Body of pancreas (tissue), 4 donors: ENCODE measurements around the gene ECE2. TPM values are rescaled to one million over a fixed set of nuclear protein-coding genes. Genes with fewer than 3 reads are reported as not detected.
A peak's percentile ranks its signal among the peaks of the same experiment; 100 is the strongest.

ENCODE experiments used
- ATAC-seq: fragments of 150-250 bp; one replicate; pipeline ENCODE4 v1.9.1; 2016
- DNase-seq, 4 donors: peaks; one replicate each; pipeline ENCODE4 v3.0.0-alpha.2; 2019
- H3K27ac ChIP-seq, 4 donors: fragments of 200-600 bp; sonication (generic); 1 replicate in 3 of 4; 2 replicates in 1 of 4; pipeline versions ENCODE4 v1.5.1 to v1.6.1; 2016 to 2019; ENCODE audit warnings: mild to moderate bottlenecking in 1 of 4, mixed read lengths in 1 of 4, moderate library complexity in 1 of 4
- H3K27me3 ChIP-seq, 2 donors: fragments of 200-600 bp; sonication (generic); one replicate each; pipeline ENCODE4 v1.6.0; 2016; ENCODE audit warnings: mild to moderate bottlenecking in 1 of 2
- H3K36me3 ChIP-seq, 2 donors: fragments of 200-600 bp; sonication (generic); replicated peaks in 1 of 2; 2 replicates each; pipeline ENCODE4 v1.5.1; 2016; ENCODE audit warnings: low read depth in 2 of 2; ENCODE audit not compliant: insufficient read depth in 1 of 2
- H3K4me1 ChIP-seq: fragments of 200-600 bp; sonication (generic); one replicate; pipeline ENCODE4 v1.6.0; 2016
- H3K4me3 ChIP-seq, 2 donors: fragments of 200-600 bp; sonication (generic); 1 replicate in 1 of 2; 2 replicates in 1 of 2; pipeline ENCODE4 v1.5.1; 2016 to 2019
- H3K9me3 ChIP-seq, 3 donors: fragments of 200-600 bp; sonication (generic); 1 replicate in 2 of 3; 2 replicates in 1 of 3; pipeline ENCODE4 v1.5.1; 2016
- CTCF ChIP-seq, 7 experiments: fragments of 450-650 bp in 4 of 7; fragments of 200-600 bp in 3 of 7; sonication (generic) in 3 of 7; IDR thresholded peaks; one replicate each; pipeline ENCODE4 v1.5.1; 2016 to 2019; ENCODE audit warnings: antibody characterized with exemption in 7 of 7
- POLR2A ChIP-seq, 3 donors: fragments of 450-650 bp; IDR thresholded peaks; one replicate each; pipeline ENCODE4 v1.6.1; 2016; ENCODE audit warnings: antibody characterized with exemption in 3 of 3, mild to moderate bottlenecking in 2 of 3
- WGBS, 2 donors: methylation state at CpG; one replicate each; pipeline ENCODE4 v1.1.5; 2017; 5-methylcytosine and 5-hydroxymethylcytosine counted together
- intact Hi-C: fragments of 100-400 bp; cut with DNase I; formaldehyde crosslinking; loops from one replicate; pipeline ENCODE4 v1.15.1; 2023
- total RNA-seq, 2 donors: library from RNA; depleted of rRNA; stranded (reverse); fragments of >200 nt; gene quantifications; one replicate each; pipeline ENCODE4 v1.1.0, GENCODE V29; 2016

ECE2 gene
- total RNA-seq, 2 donors from 2014 or later: 11.7 to 18.8 TPM

- WGBS, 2 donors: 38 to 53% methylated on average over 2 to 4 of the region's 4 CpGs
- peak; percentile 19 for ATAC-seq
- H3K4me1 ChIP-seq: peaks cover 22% of the 10 kb centered on the region
Measured at GRCh38 chr3:184335291-184335660, 59.5 kb downstream of the ECE2 start.

GRCh38 chr3:184335661-184336546 lies 60.1 kb downstream of the ECE2 start:
- peaks cover 15 to 34% of the 10 kb centered on the region in 2 donors for H3K36me3 ChIP-seq
- peak overlapping the region; percentile 95 to 98 (median 96) for H3K27ac ChIP-seq
- intact Hi-C loops: no loop called here
- peak; percentile 84 to 90 (median 86) for DNase-seq
- peak overlapping the region; percentile 55 to 87 for H3K4me3 ChIP-seq
- WGBS, 2 donors: 1% methylated on average over 24 to 45 of the region's 77 CpGs
- H3K27me3 ChIP-seq: no peaks in the 10 kb centered on the region
- no peaks in the 10 kb centered on the region for H3K9me3 ChIP-seq
- no peak for TF ChIP-seq CTCF (IDR thresholded peaks at IDR 0.05)
- peak in 2 of 3 donors; percentile 61 to 74 for TF ChIP-seq POLR2A (IDR thresholded peaks at IDR 0.05)
- peaks cover 22% of the 10 kb centered on the region for H3K4me1 ChIP-seq
- ATAC-seq: peak; percentile 77

More at GRCh38 chr3:184335291-184335660, 59.5 kb downstream of the ECE2 start:
- H3K27ac ChIP-seq: peak overlapping the region; percentile 95 to 98 (median 96)
- TF ChIP-seq CTCF (IDR thresholded peaks at IDR 0.05) (no peak), POLR2A (IDR thresholded peaks at IDR 0.05) (no peak)
- no peaks in the 10 kb centered on the region for H3K27me3 ChIP-seq
- H3K9me3 ChIP-seq: no peaks in the 10 kb centered on the region
- no peak for DNase-seq
- peaks cover 15 to 39% of the 10 kb centered on the region in 2 donors for H3K36me3 ChIP-seq
- no peak overlapping the region for H3K4me3 ChIP-seq
- intact Hi-C loops: no loop called here

- intact Hi-C loops: no loop called here
- DNase-seq: peak in 2 of 4 donors; percentile 37 to 45
- no peaks in the 10 kb centered on the region for H3K9me3 ChIP-seq
- 13 to 23% methylated on average over 10 to 17 of the region's 17 CpGs for WGBS, 2 donors
- peak overlapping the region; percentile 55 to 87 for H3K4me3 ChIP-seq
- H3K4me1 ChIP-seq: peaks cover 28% of the 10 kb centered on the region
- peak overlapping the region; percentile 95 to 98 (median 96) for H3K27ac ChIP-seq
- peak; percentile 27 for ATAC-seq
- peaks cover 9 to 25% of the 10 kb centered on the region in 2 donors for H3K36me3 ChIP-seq
- TF ChIP-seq POLR2A (IDR thresholded peaks at IDR 0.05) (peak in 1 of 3 donors; percentile 11), CTCF (IDR thresholded peaks at IDR 0.05) (no peak)
- no peaks in the 10 kb centered on the region for H3K27me3 ChIP-seq
Measured at GRCh38 chr3:184336547-184337398, 61.0 kb downstream of the ECE2 start.

- intact Hi-C loops: no loop called here
- ATAC-seq: no peak
- TF ChIP-seq POLR2A (IDR thresholded peaks at IDR 0.05) (no peak), CTCF (IDR thresholded peaks at IDR 0.05) (no peak)
- Histone ChIP-seq H3K9me3 (no peaks in the 10 kb centered on the region), H3K27ac (peak within 1 kb of the TSS; percentile 95 to 98 (median 96)), H3K27me3 (no peaks in the 10 kb centered on the region), H3K4me1 (peaks cover 32% of the 10 kb centered on the region), H3K4me3 (peak within 1 kb of the TSS; percentile 55 to 87), H3K36me3 (peaks cover 3 to 20% of the 10 kb centered on the region in 2 donors)
- DNase-seq: no peak
- WGBS, 2 donors: 58 to 74% methylated on average over 5 to 6 of the region's 6 CpGs
Measured at GRCh38 chr3:184337399-184337714, 61.5 kb downstream of the ECE2 start, which contains the start of gene FAM131A. Gene FAM131A, plus strand, starts transcription at chr3:184337600. Its CDS starts 31 bp downstream, at chr3:184337631.
